NT2/D1 (cell line): Measurements from ENCODE around the gene CRNKL1.

ENCODE experiments used
- SUZ12 ChIP-seq: IDR thresholded peaks from 2 replicates; pipeline ENCODE4 v1.6.1; 2011; ENCODE audit not compliant: insufficient read length, insufficient read depth; ENCODE audit errors: extremely low read depth
- YY1 ChIP-seq: IDR thresholded peaks from 2 replicates; pipeline ENCODE4 v1.6.1; 2011; ENCODE audit not compliant: insufficient read length, insufficient read depth
- ZNF274 ChIP-seq: IDR thresholded peaks from 2 replicates; pipeline ENCODE4 v1.6.1; 2011; ENCODE audit warnings: mild to moderate bottlenecking, low read depth, low read length

GRCh38 chr20:20024942-20025341, 27.3 kb downstream of the CRNKL1 start:
- no peak for TF ChIP-seq ZNF274
- TF ChIP-seq SUZ12 = no peak
- no peak for TF ChIP-seq YY1
